ENCODE data around the gene GALP.
"Not testable (repeated sequence)": the region's sequence is repeated elsewhere in the genome, so short reads cannot be mapped to it uniquely, and the experiment has no call there.

The GALP gene

GRCh38 chr19:56148955-56149655 is 26.7 kb upstream of the GALP start:
- DNase-seq = not testable (repeated sequence)

GRCh38 chr19:56149656-56150038 is 26.2 kb upstream of the GALP start:
- DNase-seq = no peak

- no peak for DNase-seq
These were observed 25.4 kb upstream of the GALP start for GRCh38 chr19:56150358-56150757.

- no peak for DNase-seq
These were observed 23.2 kb upstream of the GALP start for GRCh38 chr19:56152644-56153043.

GRCh38 chr19:56153507-56153906 is 22.3 kb upstream of the GALP start:
- DNase-seq = no peak

- DNase-seq = peak; percentile 16
These were observed 20.6 kb upstream of the GALP start for GRCh38 chr19:56155124-56155687.

- DNase-seq = no peak
These were observed 19.0 kb upstream of the GALP start for GRCh38 chr19:56156768-56157167.

- no peak for DNase-seq
These were observed 17.5 kb upstream of the GALP start for GRCh38 chr19:56158170-56158757.

- DNase-seq = no peak
These were observed 16.7 kb upstream of the GALP start for GRCh38 chr19:56159009-56159559.

GRCh38 chr19:56159622-56160271 is 16.1 kb upstream of the GALP start:
- no peak for DNase-seq

- no peak for DNase-seq
These were observed 14.3 kb upstream of the GALP start for GRCh38 chr19:56161534-56161933.

GRCh38 chr19:56162258-56162657 is 13.6 kb upstream of the GALP start:
- DNase-seq = peak; percentile 37

- DNase-seq = no peak
These were observed 12.7 kb upstream of the GALP start for GRCh38 chr19:56163097-56163496.

GRCh38 chr19:56167064-56167578 is 8.7 kb upstream of the GALP start:
- no peak for DNase-seq

- DNase-seq = no peak
These were observed 5.5 kb upstream of the GALP start for GRCh38 chr19:56170261-56170660.

- DNase-seq = no peak
These were observed 1.7 kb upstream of the GALP start for GRCh38 chr19:56174086-56174485.

GRCh38 chr19:56174550-56174949 is 1.3 kb upstream of the GALP start:
- no peak for DNase-seq

GRCh38 chr19:56176310-56176709 is 502 bp downstream of the GALP start:
- not testable (repeated sequence) for DNase-seq

- DNase-seq = no peak
These were observed 1.1 kb downstream of the GALP start for GRCh38 chr19:56176881-56177280.

GRCh38 chr19:56177564-56178243 is 1.9 kb downstream of the GALP start:
- DNase-seq = no peak

GRCh38 chr19:56189785-56190184 is 14.0 kb downstream of the GALP start:
- DNase-seq = no peak

GRCh38 chr19:56191115-56191514 is 15.3 kb downstream of the GALP start:
- no peak for DNase-seq

GRCh38 chr19:56191711-56192110 is 15.9 kb downstream of the GALP start:
- no peak for DNase-seq

All from stimulated activated CD4-positive, alpha-beta T cell treated with anti-CD3 and anti-CD28 coated beads, Interleukin-15, amount 100 ng/mL, for 24 hours (primary cell).